ENCODE measurements around the gene WDR1. TPM values are rescaled to one million over a fixed set of nuclear protein-coding genes. Genes with fewer than 3 reads are reported as not detected.

Gene WDR1
- total RNA-seq, 1 donor from 2014 or later = 161 TPM

DNA sequence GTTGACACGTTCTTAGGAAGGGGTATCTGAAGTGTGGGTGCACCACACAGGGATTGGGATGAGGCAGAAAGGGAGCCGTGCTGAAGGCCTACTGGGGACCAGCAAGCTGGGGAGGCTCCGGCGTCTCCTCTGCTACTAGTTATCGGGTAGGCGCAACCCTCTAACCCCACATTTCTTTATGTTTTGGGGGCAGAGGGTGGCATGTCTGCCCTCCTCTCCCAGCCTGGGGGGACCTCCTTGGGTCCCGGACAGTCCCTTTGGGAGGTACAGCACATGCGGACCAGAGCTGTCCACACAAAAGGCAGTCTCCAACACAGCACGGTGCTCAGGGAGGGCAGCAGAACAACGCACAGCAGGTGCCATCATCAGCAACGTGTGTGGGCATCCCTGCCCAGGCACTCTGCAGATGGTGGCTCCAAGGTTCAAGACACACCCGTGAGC, 33.2 kb downstream of the WDR1 start:
- DNase-seq = peak; percentile 4
- no peaks in the 10 kb centered on the region for H3K4me1 Mint-ChIP-seq (ENCODE audit: low read depth, unreplicated experiment)
- H3K4me3 Mint-ChIP-seq (ENCODE audit: unreplicated experiment) = no peak overlapping the region
- no peak overlapping the region for H3K27ac Mint-ChIP-seq (ENCODE audit: unreplicated experiment)
- H3K36me3 Mint-ChIP-seq (ENCODE audit: unreplicated experiment) = no peaks in the 10 kb centered on the region
- no peaks in the 10 kb centered on the region for H3K9me3 Mint-ChIP-seq (ENCODE audit: unreplicated experiment)
- peaks cover 4% of the 10 kb centered on the region for H3K27me3 Mint-ChIP-seq (ENCODE audit: unreplicated experiment)
- TF ChIP-seq CTCF (IDR thresholded peaks at IDR 0.05; ENCODE audit: partially characterized antibody, unreplicated experiment) = no peak

- no peaks in the 10 kb centered on the region for H3K36me3 Mint-ChIP-seq (ENCODE audit: unreplicated experiment)
- DNase-seq = peak; percentile 8
- H3K4me3 Mint-ChIP-seq (ENCODE audit: unreplicated experiment) = no peak overlapping the region
- H3K27me3 Mint-ChIP-seq (ENCODE audit: unreplicated experiment) = peaks cover 2% of the 10 kb centered on the region
- H3K27ac Mint-ChIP-seq (ENCODE audit: unreplicated experiment) = no peak overlapping the region
- no peak for TF ChIP-seq CTCF (IDR thresholded peaks at IDR 0.05; ENCODE audit: partially characterized antibody, unreplicated experiment)
- no peaks in the 10 kb centered on the region for H3K9me3 Mint-ChIP-seq (ENCODE audit: unreplicated experiment)
- no peaks in the 10 kb centered on the region for H3K4me1 Mint-ChIP-seq (ENCODE audit: low read depth, unreplicated experiment)
Observed at GRCh38 chr4:10082459-10083272, 33.9 kb downstream of the WDR1 start.

DNA sequence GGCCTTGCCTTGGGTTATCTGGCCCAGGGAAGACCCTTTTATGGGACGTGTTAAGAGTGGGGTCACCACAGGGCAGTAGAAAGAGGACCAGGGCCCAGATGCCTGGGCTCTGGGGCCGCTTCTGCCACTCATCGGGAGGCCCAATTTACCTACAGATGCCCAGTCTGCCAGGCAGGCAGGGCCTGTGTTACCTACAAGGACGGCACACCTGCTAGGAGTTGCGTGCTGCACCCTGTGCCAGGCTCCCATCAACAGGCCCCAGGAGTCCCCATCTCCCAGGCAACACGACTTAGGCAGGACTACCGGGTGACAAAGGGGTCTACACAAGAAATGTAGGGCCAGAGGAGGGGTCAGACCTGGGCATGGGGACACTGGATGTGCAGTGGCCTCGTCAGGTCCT, 34.6 kb downstream of the WDR1 start:
- no peak overlapping the region for H3K4me3 Mint-ChIP-seq (ENCODE audit: unreplicated experiment)
- peaks cover 2% of the 10 kb centered on the region for H3K27me3 Mint-ChIP-seq (ENCODE audit: unreplicated experiment)
- no peaks in the 10 kb centered on the region for H3K36me3 Mint-ChIP-seq (ENCODE audit: unreplicated experiment)
- TF ChIP-seq CTCF (IDR thresholded peaks at IDR 0.05; ENCODE audit: partially characterized antibody, unreplicated experiment) = no peak
- no peaks in the 10 kb centered on the region for H3K4me1 Mint-ChIP-seq (ENCODE audit: low read depth, unreplicated experiment)
- H3K27ac Mint-ChIP-seq (ENCODE audit: unreplicated experiment) = no peak overlapping the region
- no peaks in the 10 kb centered on the region for H3K9me3 Mint-ChIP-seq (ENCODE audit: unreplicated experiment)
- peak; percentile 4 for DNase-seq

DNA sequence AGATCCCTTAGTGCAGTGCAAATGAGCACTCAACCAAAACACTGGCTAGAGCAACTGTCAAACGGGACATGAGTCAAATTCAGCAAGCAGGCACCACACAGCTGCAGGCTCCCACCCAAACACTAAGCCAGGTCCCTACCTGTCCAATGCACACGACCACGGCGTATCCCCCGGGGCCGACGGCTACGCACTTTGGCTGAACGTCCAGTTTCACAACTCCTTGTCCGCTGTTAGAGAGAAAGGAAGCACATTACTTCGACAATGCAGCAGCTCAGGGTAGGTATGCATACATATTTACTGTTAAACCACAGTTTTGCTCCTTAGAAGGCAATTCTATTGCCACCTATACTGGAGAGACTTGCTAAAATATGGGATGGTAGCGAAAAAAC, 35.4 kb downstream of the WDR1 start:
- H3K4me1 Mint-ChIP-seq (ENCODE audit: low read depth, unreplicated experiment) = no peaks in the 10 kb centered on the region
- peaks cover 2% of the 10 kb centered on the region for H3K27me3 Mint-ChIP-seq (ENCODE audit: unreplicated experiment)
- H3K4me3 Mint-ChIP-seq (ENCODE audit: unreplicated experiment) = no peak overlapping the region
- no peaks in the 10 kb centered on the region for H3K9me3 Mint-ChIP-seq (ENCODE audit: unreplicated experiment)
- TF ChIP-seq CTCF (IDR thresholded peaks at IDR 0.05; ENCODE audit: partially characterized antibody, unreplicated experiment) = no peak
- no peaks in the 10 kb centered on the region for H3K36me3 Mint-ChIP-seq (ENCODE audit: unreplicated experiment)
- H3K27ac Mint-ChIP-seq (ENCODE audit: unreplicated experiment) = no peak overlapping the region
- DNase-seq = peak; percentile 2

GRCh38 chr4:10080589-10081217, 35.9 kb downstream of the WDR1 start:
- peak; percentile 5 for DNase-seq
- no peak overlapping the region for H3K4me3 Mint-ChIP-seq (ENCODE audit: unreplicated experiment)
- peaks cover 2% of the 10 kb centered on the region for H3K27me3 Mint-ChIP-seq (ENCODE audit: unreplicated experiment)
- no peak overlapping the region for H3K27ac Mint-ChIP-seq (ENCODE audit: unreplicated experiment)
- H3K36me3 Mint-ChIP-seq (ENCODE audit: unreplicated experiment) = no peaks in the 10 kb centered on the region
- no peaks in the 10 kb centered on the region for H3K9me3 Mint-ChIP-seq (ENCODE audit: unreplicated experiment)
- H3K4me1 Mint-ChIP-seq (ENCODE audit: low read depth, unreplicated experiment) = no peaks in the 10 kb centered on the region
- no peak for TF ChIP-seq CTCF (IDR thresholded peaks at IDR 0.05; ENCODE audit: partially characterized antibody, unreplicated experiment)
